ENCODE results near the gene SLC22A12.

The SLC22A12 gene

GRCh38 chr11:64564947-64565889 lies 25.8 kb upstream of the SLC22A12 start:
- H3K4me3 ChIP-seq = no peak overlapping the region
- no peaks in the 10 kb centered on the region for H3K9me3 ChIP-seq
- no peaks in the 10 kb centered on the region for H3K4me1 ChIP-seq
- no peaks in the 10 kb centered on the region for H3K36me3 ChIP-seq
- H3K27me3 ChIP-seq = peaks cover 0 to 18% of the 10 kb centered on the region in 2 donors
- intact Hi-C loops (cut with DNase I; ENCODE audit: low total_unique reads) = no loop called here
- H3K27ac ChIP-seq = no peak overlapping the region
- no peak for TF ChIP-seq CTCF (IDR thresholded peaks at IDR 0.05)
- peak in 1 of 2 donors; percentile 57 for DNase-seq

DNA sequence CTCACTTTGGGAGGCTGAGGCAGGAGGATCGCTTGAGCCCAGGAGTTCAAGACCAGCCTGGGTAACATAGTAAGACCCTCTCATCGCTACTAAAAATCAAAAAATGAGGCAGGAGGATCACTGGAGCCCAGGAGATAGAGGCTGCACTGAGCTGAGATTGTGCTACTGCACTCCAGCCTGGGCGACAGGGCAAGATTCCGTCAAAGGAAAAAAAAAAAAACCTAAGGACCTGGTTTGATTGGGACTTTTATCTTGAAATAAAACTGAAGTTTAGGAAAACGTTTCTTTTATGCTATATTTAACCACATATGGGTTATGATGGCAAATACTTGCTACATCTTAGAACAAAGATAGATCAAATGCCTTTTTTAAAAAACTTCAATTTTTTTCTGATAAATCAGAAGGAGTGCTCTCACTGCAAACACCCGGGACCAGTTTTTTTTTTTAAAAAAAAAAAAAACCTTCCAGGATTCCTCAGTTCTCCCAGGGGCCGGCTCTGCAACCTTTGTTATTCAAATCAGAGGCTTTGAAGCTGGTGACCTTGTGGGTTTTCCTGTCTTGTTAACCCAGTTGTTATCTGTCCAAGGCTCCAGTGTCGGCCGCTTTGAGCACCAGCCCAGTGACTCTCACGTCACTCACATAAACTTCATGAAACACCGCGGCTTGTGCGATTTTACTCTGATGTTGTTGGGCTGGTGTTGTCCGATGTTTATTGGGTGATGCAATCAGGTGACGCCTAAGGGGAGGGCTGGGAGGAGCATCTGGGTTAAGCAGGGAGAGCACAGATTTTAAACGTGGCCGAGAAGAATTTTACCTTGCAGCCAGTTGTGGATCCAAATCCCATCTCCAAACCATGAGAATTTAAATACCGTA lies 24.7 kb upstream of the SLC22A12 start:
- Histone ChIP-seq H3K9me3 (no peaks in the 10 kb centered on the region), H3K4me3 (no peak overlapping the region), H3K27me3 (peaks cover 0 to 14% of the 10 kb centered on the region in 2 donors), H3K36me3 (no peaks in the 10 kb centered on the region), H3K27ac (no peak overlapping the region), H3K4me1 (no peaks in the 10 kb centered on the region)
- peak; percentile 55 to 62 for DNase-seq
- no peak for TF ChIP-seq CTCF (IDR thresholded peaks at IDR 0.05)
- intact Hi-C loops (cut with DNase I; ENCODE audit: low total_unique reads) = no loop called here

GRCh38 chr11:64566915-64567891 lies 23.8 kb upstream of the SLC22A12 start:
- no peaks in the 10 kb centered on the region for H3K4me1 ChIP-seq
- no peaks in the 10 kb centered on the region for H3K36me3 ChIP-seq
- H3K4me3 ChIP-seq = no peak overlapping the region
- H3K27me3 ChIP-seq = peaks cover 0 to 15% of the 10 kb centered on the region in 2 donors
- H3K9me3 ChIP-seq = no peaks in the 10 kb centered on the region
- no peak for TF ChIP-seq CTCF (IDR thresholded peaks at IDR 0.05)
- no peak overlapping the region for H3K27ac ChIP-seq
- DNase-seq = peak in 1 of 2 donors; percentile 50
- intact Hi-C loops (cut with DNase I; ENCODE audit: low total_unique reads) = no loop called here

GRCh38 chr11:64568041-64568571 lies 22.9 kb upstream of the SLC22A12 start:
- Histone ChIP-seq H3K9me3 (no peaks in the 10 kb centered on the region), H3K4me3 (no peak overlapping the region), H3K4me1 (no peaks in the 10 kb centered on the region), H3K27ac (no peak overlapping the region), H3K27me3 (peaks cover 0 to 12% of the 10 kb centered on the region in 2 donors), H3K36me3 (no peaks in the 10 kb centered on the region)
- peak in 1 of 2 donors; percentile 53 for DNase-seq
- intact Hi-C loops (cut with DNase I; ENCODE audit: low total_unique reads) = no loop called here
- no peak for TF ChIP-seq CTCF (IDR thresholded peaks at IDR 0.05)
